Endothelial cell of umbilical vein (primary cell): ENCODE results near the gene ZW10.

Source experiments
- CTCF ChIP-seq, 2 donors: IDR thresholded peaks; 1 replicate in 1 of 2; 2 replicates in 1 of 2; pipeline ENCODE4 v1.5.1; 2011; ENCODE audit warnings: low read length in 2 of 2, mild to moderate bottlenecking in 2 of 2, moderate library complexity in 2 of 2, control low read depth in 1 of 2, inconsistent platforms in 1 of 2, low read depth in 1 of 2; ENCODE audit not compliant: insufficient read depth in 1 of 2; ENCODE audit errors: extremely low read depth in 1 of 2
- EZH2 ChIP-seq: IDR thresholded peaks from 2 replicates; pipeline ENCODE4 v1.6.1; 2012; ENCODE audit warnings: borderline replicate concordance, low read depth, mild to moderate bottlenecking, moderate library complexity, low read length, inconsistent platforms; ENCODE audit not compliant: severe bottlenecking
- FOS ChIP-seq: IDR thresholded peaks from 2 replicates; pipeline ENCODE4 v1.6.1; 2011; ENCODE audit warnings: mild to moderate bottlenecking, low read length, moderate library complexity, borderline replicate concordance; ENCODE audit not compliant: insufficient read depth
- JUN ChIP-seq: IDR thresholded peaks from 2 replicates; pipeline ENCODE4 v1.6.1; 2011; ENCODE audit warnings: borderline replicate concordance, low read depth; ENCODE audit not compliant: insufficient read length, insufficient read depth
- POLR2A ChIP-seq: IDR thresholded peaks from 2 replicates; pipeline ENCODE4 v1.6.1; 2012; ENCODE audit warnings: low read depth, mild to moderate bottlenecking, control low read depth, low read length
- POLR2AphosphoS5 ChIP-seq: IDR thresholded peaks from 2 replicates; pipeline ENCODE4 v1.6.1; 2012; ENCODE audit warnings: low read depth, mild to moderate bottlenecking, control low read depth, low read length, moderate library complexity; ENCODE audit not compliant: insufficient read depth

GRCh38 chr11:113752932-113753331 is 20.6 kb downstream of the ZW10 start:
- no peak for TF ChIP-seq CTCF (IDR thresholded peaks at IDR 0.05; ENCODE audit: extremely low read depth in 1 of 2, insufficient read depth in 1 of 2, low read depth in 1 of 2, low read length in 2 of 2)
- no peak for TF ChIP-seq EZH2
- no peak for TF ChIP-seq POLR2A
- TF ChIP-seq JUN: no peak
- TF ChIP-seq POLR2AphosphoS5: no peak
- TF ChIP-seq FOS: no peak
